ENCODE measurements around the gene ZNF337. TPM values are rescaled to one million over a fixed set of nuclear protein-coding genes. Genes with fewer than 3 reads are reported as not detected.

Gene ZNF337
- total and polyA plus RNA-seq, 2 donors (not counting 3 experiments of a cell fraction or from before 2014, with no cell fraction given) = 8.5 to 16.7 TPM

GRCh38 chr20:25733903-25734302 lies 37.2 kb upstream of the ZNF337 start:
- CTCF ChIA-PET = no interaction called here
- Histone ChIP-seq H3K27me3 (ENCODE audit: control insufficient read depth in 2 of 2, insufficient read depth in 2 of 2, low read length in 2 of 2) (no peaks in the 10 kb centered on the region), H3K36me3 (ENCODE audit: control insufficient read depth in 2 of 2, extremely low read depth in 1 of 2, insufficient read depth in 2 of 2, low read length in 2 of 2) (no peaks in the 10 kb centered on the region), H2AFZ (ENCODE audit: low read depth, low read length) (no peak overlapping the region), H4K20me1 (replicated peaks; ENCODE audit: control insufficient read depth, extremely low read depth, insufficient read depth, low read length) (no peaks in the 10 kb centered on the region), H3K4me2 (ENCODE audit: insufficient read depth, low read length) (no peak overlapping the region), H3K27ac (ENCODE audit: insufficient read depth, low read depth, low read length) (no peak overlapping the region), H3K9ac (replicated peaks; ENCODE audit: extremely low read depth, insufficient read depth, low read length) (no peak overlapping the region), H3K4me1 (ENCODE audit: control insufficient read depth, extremely low read depth, insufficient read depth, low read length) (no peaks in the 10 kb centered on the region), H3K9me3 (replicated peaks; ENCODE audit: control insufficient read depth, insufficient read depth, low read length) (no peaks in the 10 kb centered on the region), H3K79me2 (ENCODE audit: control insufficient read depth, insufficient read depth, low read length) (no peaks in the 10 kb centered on the region), H3K9me1 (replicated peaks; ENCODE audit: control insufficient read depth, extremely low read depth, insufficient read depth, low read length) (no peaks in the 10 kb centered on the region), H3K4me3 (replicated peaks in 1 of 3; ENCODE audit: insufficient read depth in 1 of 3, low read depth in 1 of 3, low read length in 3 of 3) (no peak overlapping the region)
- dilution Hi-C loops (cut with MboI; ENCODE audit: extremely low pct_ligation_motif_present, low sequenced_read_pairs) (no loop called here), intact Hi-C loops (cut with micrococcal nuclease) (no loop called here)
- FAIRE-seq (no peak), DNase-seq (ENCODE audit: low read depth, low spot score) (no peak)
- TF ChIP-seq POLR2A (IDR thresholded peaks at IDR 0.05; ENCODE audit: low read depth, low read length) (no peak), FOS (IDR thresholded peaks at IDR 0.05; ENCODE audit: borderline replicate concordance, insufficient read depth, low read length) (no peak), POLR2AphosphoS5 (IDR thresholded peaks at IDR 0.05; ENCODE audit: insufficient read depth, low read depth, low read length) (no peak), MYC (IDR thresholded peaks at IDR 0.05; ENCODE audit: low read depth, low read length) (no peak)
- TF ChIP-seq, protein P1, sequence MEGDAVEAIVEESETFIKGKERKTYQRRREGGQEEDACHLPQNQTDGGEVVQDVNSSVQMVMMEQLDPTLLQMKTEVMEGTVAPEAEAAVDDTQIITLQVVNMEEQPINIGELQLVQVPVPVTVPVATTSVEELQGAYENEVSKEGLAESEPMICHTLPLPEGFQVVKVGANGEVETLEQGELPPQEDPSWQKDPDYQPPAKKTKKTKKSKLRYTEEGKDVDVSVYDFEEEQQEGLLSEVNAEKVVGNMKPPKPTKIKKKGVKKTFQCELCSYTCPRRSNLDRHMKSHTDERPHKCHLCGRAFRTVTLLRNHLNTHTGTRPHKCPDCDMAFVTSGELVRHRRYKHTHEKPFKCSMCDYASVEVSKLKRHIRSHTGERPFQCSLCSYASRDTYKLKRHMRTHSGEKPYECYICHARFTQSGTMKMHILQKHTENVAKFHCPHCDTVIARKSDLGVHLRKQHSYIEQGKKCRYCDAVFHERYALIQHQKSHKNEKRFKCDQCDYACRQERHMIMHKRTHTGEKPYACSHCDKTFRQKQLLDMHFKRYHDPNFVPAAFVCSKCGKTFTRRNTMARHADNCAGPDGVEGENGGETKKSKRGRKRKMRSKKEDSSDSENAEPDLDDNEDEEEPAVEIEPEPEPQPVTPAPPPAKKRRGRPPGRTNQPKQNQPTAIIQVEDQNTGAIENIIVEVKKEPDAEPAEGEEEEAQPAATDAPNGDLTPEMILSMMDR (IDR thresholded peaks at IDR 0.05; ENCODE audit: extremely low read depth in 1 of 2, insufficient read depth in 1 of 2, low read depth in 1 of 2, low read length in 2 of 2) = no peak
- no TSS peak for BruUV-seq (replicated peaks)
- POLR2A ChIA-PET = no interaction called here

DNA sequence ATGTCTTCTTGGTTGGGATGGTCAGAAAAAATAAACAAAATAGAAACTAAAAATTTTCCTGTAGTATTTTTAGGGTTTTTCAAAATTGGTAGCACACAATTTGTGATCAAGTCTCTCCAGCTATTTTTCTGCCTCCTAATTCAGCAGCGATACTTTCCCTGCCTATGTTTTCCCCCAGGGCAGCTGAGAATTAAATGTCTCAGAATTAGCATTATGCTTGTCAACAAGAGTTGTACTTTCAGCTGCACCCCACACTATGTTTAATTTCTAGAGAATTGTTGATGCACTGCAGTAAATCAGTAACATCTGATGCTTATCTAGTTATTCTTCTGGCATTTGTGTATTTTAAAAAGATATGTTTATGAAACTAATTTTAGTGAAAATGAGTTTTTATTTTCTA lies 34.2 kb upstream of the ZNF337 start:
- Histone ChIP-seq H3K36me3 (ENCODE audit: control insufficient read depth in 2 of 2, extremely low read depth in 1 of 2, insufficient read depth in 2 of 2, low read length in 2 of 2) (no peaks in the 10 kb centered on the region), H3K27ac (ENCODE audit: insufficient read depth, low read depth, low read length) (no peak overlapping the region), H3K79me2 (ENCODE audit: control insufficient read depth, insufficient read depth, low read length) (no peaks in the 10 kb centered on the region), H3K4me3 (replicated peaks in 1 of 3; ENCODE audit: insufficient read depth in 1 of 3, low read depth in 1 of 3, low read length in 3 of 3) (no peak overlapping the region), H3K4me2 (ENCODE audit: insufficient read depth, low read length) (no peak overlapping the region), H4K20me1 (replicated peaks; ENCODE audit: control insufficient read depth, extremely low read depth, insufficient read depth, low read length) (no peaks in the 10 kb centered on the region), H3K27me3 (ENCODE audit: control insufficient read depth in 2 of 2, insufficient read depth in 2 of 2, low read length in 2 of 2) (no peaks in the 10 kb centered on the region), H2AFZ (ENCODE audit: low read depth, low read length) (no peak overlapping the region), H3K9ac (replicated peaks; ENCODE audit: extremely low read depth, insufficient read depth, low read length) (no peak overlapping the region), H3K9me1 (replicated peaks; ENCODE audit: control insufficient read depth, extremely low read depth, insufficient read depth, low read length) (no peaks in the 10 kb centered on the region), H3K4me1 (ENCODE audit: control insufficient read depth, extremely low read depth, insufficient read depth, low read length) (no peaks in the 10 kb centered on the region), H3K9me3 (replicated peaks; ENCODE audit: control insufficient read depth, insufficient read depth, low read length) (no peaks in the 10 kb centered on the region)
- dilution Hi-C loops (cut with MboI; ENCODE audit: extremely low pct_ligation_motif_present, low sequenced_read_pairs) (no loop called here), intact Hi-C loops (cut with micrococcal nuclease) (no loop called here)
- no peak for TF ChIP-seq MYC (IDR thresholded peaks at IDR 0.05; ENCODE audit: low read depth, low read length)
- DNase-seq (ENCODE audit: low read depth, low spot score) (no peak), FAIRE-seq (no peak)
- CTCF ChIA-PET = no interaction called here
- POLR2A ChIA-PET = no interaction called here
- no TSS peak for BruUV-seq (replicated peaks)

All from endothelial cell of umbilical vein (primary cell).